Peyer's patch (tissue), 4 donors: ENCODE data around the gene HYDIN. TPM values are rescaled to one million over a fixed set of nuclear protein-coding genes. Genes with fewer than 3 reads are reported as not detected.

Experiments
- DNase-seq, 3 donors: peaks; one replicate each; pipeline ENCODE4 v3.0.0-alpha.2; 2017 to 2019
- H3K27ac ChIP-seq, 4 donors: fragments of 200-600 bp; sonication (generic); one replicate each; pipeline ENCODE4 v1.5.1; 2016 to 2019
- H3K27me3 ChIP-seq, 2 donors: fragments of 200-600 bp; sonication (generic); one replicate each; pipeline ENCODE4 v1.5.1; 2019
- H3K36me3 ChIP-seq, 3 donors: fragments of 200-600 bp; sonication (generic); one replicate each; pipeline ENCODE4 v1.5.1; 2016 to 2019
- H3K4me1 ChIP-seq, 4 donors: fragments of 200-600 bp; sonication (generic); one replicate each; pipeline ENCODE4 v1.5.1; 2016 to 2019
- H3K4me3 ChIP-seq, 4 donors: fragments of 200-600 bp; sonication (generic); 1 replicate in 3 of 4; 2 replicates in 1 of 4; pipeline ENCODE4 v1.5.1; 2016 to 2019; ENCODE audit warnings: mild to moderate bottlenecking in 1 of 4
- H3K9me3 ChIP-seq, 4 donors: fragments of 200-600 bp; sonication (generic); one replicate each; pipeline ENCODE4 v1.5.1; 2016 to 2019; ENCODE audit warnings: mild to moderate bottlenecking in 1 of 4
- POLR2A ChIP-seq, 2 donors: fragments of 450-650 bp; IDR thresholded peaks; one replicate each; pipeline ENCODE4 v1.5.1; 2017; ENCODE audit warnings: antibody characterized with exemption in 2 of 2, mild to moderate bottlenecking in 2 of 2, moderate library complexity in 2 of 2
- total RNA-seq, 4 donors: library from RNA; depleted of rRNA; stranded (reverse); fragments of >200 nt; gene quantifications; one replicate each; pipeline ENCODE4 v1.1.0, GENCODE V29; 2016
- TF ChIP-seq, protein P1 (sequence below), 6 experiments: fragments of 450-650 bp in 4 of 6; fragments of 200-600 bp in 2 of 6; sonication (generic) in 1 of 6; IDR thresholded peaks; one replicate each; pipeline ENCODE4 v1.5.1; 2017 to 2019; ENCODE audit warnings: antibody characterized with exemption in 6 of 6, mild to moderate bottlenecking in 3 of 6, moderate library complexity in 1 of 6

The HYDIN gene
- total RNA-seq, 4 donors from 2014 or later, result 0.35 to 4.6 (median 3.3) TPM; not detected in 1

DNA sequence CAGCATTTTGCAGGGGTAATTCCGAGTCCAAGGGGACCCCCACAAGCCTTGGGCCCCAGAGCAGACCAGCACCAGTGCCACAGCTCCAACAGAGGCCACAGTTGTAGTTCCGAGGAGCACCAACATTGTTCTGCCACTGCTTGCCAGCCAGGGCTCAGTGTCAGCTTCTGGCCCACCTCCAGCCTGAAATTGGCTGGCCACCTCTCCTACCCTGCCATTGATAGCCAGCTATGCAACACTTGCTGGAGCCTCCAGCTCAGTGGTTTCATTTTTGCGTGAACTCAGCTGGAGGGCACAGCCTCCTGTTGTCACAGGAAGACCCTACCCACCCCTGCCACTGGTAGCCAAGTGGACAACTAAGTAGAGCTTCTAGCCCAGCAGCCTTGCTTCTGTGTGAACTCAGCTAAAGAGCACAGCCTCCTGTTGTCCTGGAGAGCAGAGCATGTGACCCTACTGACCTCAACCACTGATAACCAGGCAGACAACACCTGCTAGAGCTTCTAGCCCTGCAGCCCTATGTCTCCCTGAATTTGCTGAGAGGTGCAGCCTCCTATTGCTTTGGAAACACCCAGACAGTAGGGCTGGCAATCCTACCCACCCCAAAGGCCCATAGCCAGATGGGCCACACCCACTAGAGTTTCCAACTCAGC is 24.9 kb downstream of the HYDIN start:
- no peak overlapping the region for H3K4me3 ChIP-seq
- no peak for TF ChIP-seq POLR2A (IDR thresholded peaks at IDR 0.05)
- TF ChIP-seq, protein P1, sequence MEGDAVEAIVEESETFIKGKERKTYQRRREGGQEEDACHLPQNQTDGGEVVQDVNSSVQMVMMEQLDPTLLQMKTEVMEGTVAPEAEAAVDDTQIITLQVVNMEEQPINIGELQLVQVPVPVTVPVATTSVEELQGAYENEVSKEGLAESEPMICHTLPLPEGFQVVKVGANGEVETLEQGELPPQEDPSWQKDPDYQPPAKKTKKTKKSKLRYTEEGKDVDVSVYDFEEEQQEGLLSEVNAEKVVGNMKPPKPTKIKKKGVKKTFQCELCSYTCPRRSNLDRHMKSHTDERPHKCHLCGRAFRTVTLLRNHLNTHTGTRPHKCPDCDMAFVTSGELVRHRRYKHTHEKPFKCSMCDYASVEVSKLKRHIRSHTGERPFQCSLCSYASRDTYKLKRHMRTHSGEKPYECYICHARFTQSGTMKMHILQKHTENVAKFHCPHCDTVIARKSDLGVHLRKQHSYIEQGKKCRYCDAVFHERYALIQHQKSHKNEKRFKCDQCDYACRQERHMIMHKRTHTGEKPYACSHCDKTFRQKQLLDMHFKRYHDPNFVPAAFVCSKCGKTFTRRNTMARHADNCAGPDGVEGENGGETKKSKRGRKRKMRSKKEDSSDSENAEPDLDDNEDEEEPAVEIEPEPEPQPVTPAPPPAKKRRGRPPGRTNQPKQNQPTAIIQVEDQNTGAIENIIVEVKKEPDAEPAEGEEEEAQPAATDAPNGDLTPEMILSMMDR (IDR thresholded peaks at IDR 0.05), result no peak
- H3K4me1 ChIP-seq, result no peaks in the 10 kb centered on the region
- H3K27me3 ChIP-seq, result no peaks in the 10 kb centered on the region
- H3K27ac ChIP-seq, result no peak overlapping the region
- no peak for DNase-seq
- peaks cover 0 to 8% (median 0%) of the 10 kb centered on the region in 4 donors for H3K9me3 ChIP-seq
- H3K36me3 ChIP-seq, result no peaks in the 10 kb centered on the region

DNA sequence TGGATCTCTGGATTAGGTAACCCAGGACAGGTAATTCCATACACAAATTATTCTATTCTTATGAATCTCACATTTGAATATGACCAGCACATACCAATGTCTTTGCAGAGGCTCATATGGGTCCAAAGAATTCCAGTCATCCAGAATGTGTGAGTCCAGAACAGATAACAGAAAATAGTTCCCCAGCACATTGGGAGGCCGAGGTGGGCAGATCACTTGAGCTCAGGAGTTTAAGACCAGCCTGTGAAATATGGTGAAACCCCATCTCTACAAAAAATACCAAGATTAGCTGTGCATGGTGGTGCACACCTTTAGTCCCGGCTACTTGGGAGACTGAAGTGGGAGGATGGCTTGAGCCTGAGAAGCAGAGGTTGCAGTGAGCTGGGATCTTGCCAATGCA is 26.9 kb downstream of the HYDIN start:
- Histone ChIP-seq H3K4me1 (no peaks in the 10 kb centered on the region), H3K9me3 (peaks cover 0 to 8% (median 0%) of the 10 kb centered on the region in 4 donors), H3K27ac (no peak overlapping the region), H3K4me3 (no peak overlapping the region), H3K36me3 (no peaks in the 10 kb centered on the region), H3K27me3 (no peaks in the 10 kb centered on the region)
- no peak for DNase-seq
- no peak for TF ChIP-seq POLR2A (IDR thresholded peaks at IDR 0.05)
- TF ChIP-seq, protein P1 (IDR thresholded peaks at IDR 0.05), result no peak

DNA sequence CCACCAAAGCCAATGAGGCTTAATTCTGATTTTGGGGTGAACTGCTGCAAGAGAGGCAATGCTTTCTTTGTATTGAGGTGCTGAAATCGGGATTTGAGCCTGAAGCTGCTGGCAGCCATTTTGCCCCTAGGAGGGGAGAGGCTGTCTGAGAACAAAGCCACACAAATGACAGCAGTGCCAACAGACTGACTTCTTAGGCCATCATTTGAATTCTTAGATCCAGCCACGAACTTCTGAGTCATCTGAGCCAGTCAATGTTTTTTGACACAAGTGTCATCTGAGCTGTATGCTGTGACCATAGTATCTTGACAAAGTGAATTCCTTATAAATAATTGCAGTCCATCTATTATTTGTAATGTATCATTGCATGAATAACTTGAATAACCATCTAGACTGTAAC is 29.0 kb downstream of the HYDIN start:
- DNase-seq, result no peak
- TF ChIP-seq, protein P1 (IDR thresholded peaks at IDR 0.05), result no peak
- TF ChIP-seq POLR2A (IDR thresholded peaks at IDR 0.05), result no peak
- H3K36me3 ChIP-seq, result no peaks in the 10 kb centered on the region
- H3K9me3 ChIP-seq, result peaks cover 0 to 5% (median 0%) of the 10 kb centered on the region in 4 donors
- H3K27me3 ChIP-seq, result no peaks in the 10 kb centered on the region
- no peak overlapping the region for H3K4me3 ChIP-seq
- no peaks in the 10 kb centered on the region for H3K4me1 ChIP-seq
- H3K27ac ChIP-seq, result no peak overlapping the region

DNA sequence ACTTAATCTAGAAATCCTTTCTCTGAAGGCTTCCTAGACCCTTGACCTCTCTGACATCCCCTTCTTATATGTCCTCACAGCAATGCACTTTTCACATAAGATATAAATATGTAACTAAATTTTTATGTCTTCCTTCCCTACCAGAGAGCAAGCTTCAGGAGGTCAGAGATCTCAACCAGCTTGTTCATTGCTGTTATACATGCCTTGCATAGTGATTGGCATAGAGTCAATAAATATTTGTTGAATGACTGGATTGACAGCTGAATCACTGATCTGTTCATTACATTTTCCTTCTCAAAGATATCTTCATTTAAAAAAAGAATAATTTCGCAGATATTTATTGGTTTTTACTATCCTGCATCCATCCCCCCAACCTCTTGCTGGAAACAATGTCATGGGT is 29.5 kb downstream of the HYDIN start:
- Histone ChIP-seq H3K27ac (no peak overlapping the region), H3K4me1 (no peaks in the 10 kb centered on the region), H3K27me3 (no peaks in the 10 kb centered on the region), H3K9me3 (peaks cover 0 to 5% (median 0%) of the 10 kb centered on the region in 4 donors), H3K36me3 (no peaks in the 10 kb centered on the region), H3K4me3 (no peak overlapping the region)
- no peak for DNase-seq
- TF ChIP-seq, protein P1 (IDR thresholded peaks at IDR 0.05), result no peak
- no peak for TF ChIP-seq POLR2A (IDR thresholded peaks at IDR 0.05)

DNA sequence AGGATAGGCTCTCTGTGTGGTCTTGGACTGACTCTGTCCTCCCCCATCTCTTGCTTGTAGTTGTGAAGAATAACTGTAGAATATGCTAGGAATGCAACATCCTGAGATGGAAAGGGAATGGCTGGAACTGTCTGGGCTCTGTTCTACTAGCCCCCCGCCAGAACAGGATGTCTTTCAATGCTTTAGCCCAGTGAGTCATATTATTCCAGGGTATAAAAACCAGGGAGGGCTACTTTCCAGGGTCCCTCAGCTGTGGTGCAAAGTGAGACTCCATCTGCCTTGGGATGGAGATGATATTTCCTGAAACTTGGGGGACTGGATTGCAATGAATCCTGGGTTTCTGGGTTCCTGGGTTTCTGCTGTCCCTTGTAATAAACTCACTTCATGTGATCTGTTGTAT is 32.1 kb downstream of the HYDIN start:
- Histone ChIP-seq H3K4me3 (no peak overlapping the region), H3K4me1 (no peaks in the 10 kb centered on the region), H3K36me3 (no peaks in the 10 kb centered on the region), H3K9me3 (peaks cover 0 to 5% (median 0%) of the 10 kb centered on the region in 4 donors), H3K27ac (no peak overlapping the region), H3K27me3 (no peaks in the 10 kb centered on the region)
- DNase-seq, result no peak
- no peak for TF ChIP-seq POLR2A (IDR thresholded peaks at IDR 0.05)
- TF ChIP-seq, protein P1 (IDR thresholded peaks at IDR 0.05), result no peak
